OCI-LY7 (cell line): ENCODE measurements around the gene HEPHL1.

ENCODE experiments used
- EZH2phosphoT487 ChIP-seq: fragments of 200-600 bp; sonication (generic); IDR thresholded peaks from 2 replicates; pipeline ENCODE4 v1.6.1; 2018; ENCODE audit warnings: low read depth, borderline replicate concordance, mild to moderate bottlenecking, mixed run types, antibody characterized with exemption, low read length, moderate library complexity, mixed read lengths
- TF ChIP-seq, protein P1 (sequence below): fragments of 200-600 bp; sonication (generic); conservative IDR thresholded peaks from 2 replicates; pipeline ENCODE4 v1.5.1; 2014; ENCODE audit warnings: mild to moderate bottlenecking, antibody characterized with exemption, low read length, moderate library complexity, mixed read lengths

DNA sequence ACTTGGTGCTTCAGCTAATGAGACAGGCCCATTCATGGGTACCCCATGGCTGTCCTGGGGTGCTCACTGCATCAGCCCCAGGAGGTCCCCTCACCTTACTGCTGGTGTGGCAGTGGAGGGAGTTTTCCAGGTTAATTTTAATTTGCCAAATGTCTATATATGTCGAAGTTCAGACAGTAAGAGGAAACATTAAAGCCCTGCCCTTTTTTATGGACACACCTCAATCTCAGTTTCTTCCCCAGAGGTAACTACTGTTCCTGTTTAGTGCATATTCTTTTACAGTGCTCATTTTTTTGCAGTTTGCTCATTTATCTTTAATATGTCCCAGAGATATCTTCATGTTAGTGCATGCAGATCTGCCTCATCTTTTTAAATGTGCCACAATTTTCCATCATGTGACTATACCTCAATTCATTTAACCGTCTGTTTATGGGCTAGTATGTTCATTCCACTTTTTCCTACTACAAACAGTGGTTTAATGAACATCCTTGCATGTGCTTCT is 119.1 kb downstream of the HEPHL1 start:
- TF ChIP-seq, protein P1, sequence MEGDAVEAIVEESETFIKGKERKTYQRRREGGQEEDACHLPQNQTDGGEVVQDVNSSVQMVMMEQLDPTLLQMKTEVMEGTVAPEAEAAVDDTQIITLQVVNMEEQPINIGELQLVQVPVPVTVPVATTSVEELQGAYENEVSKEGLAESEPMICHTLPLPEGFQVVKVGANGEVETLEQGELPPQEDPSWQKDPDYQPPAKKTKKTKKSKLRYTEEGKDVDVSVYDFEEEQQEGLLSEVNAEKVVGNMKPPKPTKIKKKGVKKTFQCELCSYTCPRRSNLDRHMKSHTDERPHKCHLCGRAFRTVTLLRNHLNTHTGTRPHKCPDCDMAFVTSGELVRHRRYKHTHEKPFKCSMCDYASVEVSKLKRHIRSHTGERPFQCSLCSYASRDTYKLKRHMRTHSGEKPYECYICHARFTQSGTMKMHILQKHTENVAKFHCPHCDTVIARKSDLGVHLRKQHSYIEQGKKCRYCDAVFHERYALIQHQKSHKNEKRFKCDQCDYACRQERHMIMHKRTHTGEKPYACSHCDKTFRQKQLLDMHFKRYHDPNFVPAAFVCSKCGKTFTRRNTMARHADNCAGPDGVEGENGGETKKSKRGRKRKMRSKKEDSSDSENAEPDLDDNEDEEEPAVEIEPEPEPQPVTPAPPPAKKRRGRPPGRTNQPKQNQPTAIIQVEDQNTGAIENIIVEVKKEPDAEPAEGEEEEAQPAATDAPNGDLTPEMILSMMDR = no peak
- TF ChIP-seq EZH2phosphoT487 = no peak
